NCI-H1694 treated with DMSO at 0.1 percent for 48 hours (cell line): ENCODE measurements around the gene KDR.

Experiments used
- DNase-seq: peaks from one replicate; lab custom pipeline; 2025; lab: John Stamatoyannopoulos, UW

KDR gene

DNA sequence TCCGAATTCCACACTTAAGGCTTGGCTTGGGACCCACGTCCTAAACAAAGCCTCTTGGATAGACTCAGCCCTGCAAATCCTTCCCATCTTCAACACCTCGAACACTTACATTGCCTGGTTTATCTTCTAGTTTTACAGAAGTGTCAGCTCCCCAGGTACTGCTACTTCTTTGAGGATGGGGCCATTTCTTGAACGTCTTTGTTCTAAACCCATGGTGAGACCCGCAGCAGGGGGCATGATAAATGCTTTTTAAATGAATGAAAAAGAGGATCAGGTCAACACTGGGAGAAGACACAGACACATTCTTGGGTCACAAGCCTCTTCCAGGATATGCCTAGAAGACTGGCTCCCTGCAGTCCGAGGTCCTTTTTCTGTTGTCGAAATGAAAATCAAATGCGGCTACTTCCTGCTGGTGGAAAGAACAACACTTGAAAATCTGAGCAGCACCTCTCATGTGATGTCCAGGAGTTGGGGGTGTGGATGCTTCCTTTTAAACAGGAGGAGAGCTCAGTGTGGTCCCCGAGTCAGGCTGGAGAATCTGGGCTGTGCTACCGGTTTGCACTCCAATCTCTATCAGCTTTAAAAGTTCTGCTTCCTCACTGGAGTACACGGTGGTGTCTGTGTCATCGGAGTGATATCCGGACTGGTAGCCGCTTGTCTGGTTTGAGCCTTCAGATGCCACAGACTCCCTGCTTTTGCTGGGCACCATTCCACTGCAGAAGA, 45.8 kb downstream of the KDR start:
- no peak for DNase-seq

- DNase-seq = no peak
These were observed 46.4 kb downstream of the KDR start for GRCh38 chr4:55078987-55079386.

GRCh38 chr4:55077577-55077976, 47.8 kb downstream of the KDR start:
- no peak for DNase-seq

- no peak for DNase-seq
These were observed 49.3 kb downstream of the KDR start for GRCh38 chr4:55075823-55076716.

- DNase-seq = no peak
These were observed 50.0 kb downstream of the KDR start for GRCh38 chr4:55075376-55075775.

DNA sequence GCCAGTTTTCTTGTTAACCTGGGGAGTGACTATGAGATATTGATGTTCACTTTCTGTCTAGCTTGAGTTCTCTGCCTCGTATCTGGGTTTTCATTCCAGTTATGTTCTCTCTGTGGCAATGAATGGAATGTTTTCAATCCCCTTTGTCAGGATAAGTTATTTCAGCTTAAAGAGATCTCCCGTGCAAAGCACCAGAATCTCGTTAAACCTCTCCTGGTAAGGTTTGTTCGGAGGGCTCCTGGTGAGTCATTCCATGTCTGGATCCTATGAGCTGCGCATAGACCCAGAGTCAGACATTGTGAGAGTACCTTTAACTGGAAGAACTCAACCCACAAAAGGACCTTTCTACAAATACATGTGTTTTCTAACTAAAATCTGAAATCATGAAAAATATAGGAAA, 51.0 kb downstream of the KDR start:
- DNase-seq = no peak

DNA sequence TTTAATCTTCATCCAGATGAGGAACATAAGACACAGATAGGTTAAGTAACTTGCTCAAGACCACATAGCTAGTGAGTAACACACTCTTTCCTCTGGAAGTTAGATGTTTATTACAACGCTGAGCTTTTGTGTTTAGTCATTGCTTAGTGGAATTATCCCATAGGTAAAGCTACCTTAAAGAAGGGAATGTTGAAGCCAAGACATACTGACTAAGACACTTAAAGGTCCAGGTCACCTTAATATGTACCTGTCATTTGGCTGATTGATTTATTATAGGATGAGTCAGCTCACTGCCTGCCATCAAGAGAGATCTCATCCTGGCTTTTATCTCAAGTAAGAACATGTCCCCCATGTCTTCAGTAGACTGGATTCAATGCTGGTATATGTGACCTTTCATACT, 53.4 kb downstream of the KDR start:
- no peak for DNase-seq

DNA sequence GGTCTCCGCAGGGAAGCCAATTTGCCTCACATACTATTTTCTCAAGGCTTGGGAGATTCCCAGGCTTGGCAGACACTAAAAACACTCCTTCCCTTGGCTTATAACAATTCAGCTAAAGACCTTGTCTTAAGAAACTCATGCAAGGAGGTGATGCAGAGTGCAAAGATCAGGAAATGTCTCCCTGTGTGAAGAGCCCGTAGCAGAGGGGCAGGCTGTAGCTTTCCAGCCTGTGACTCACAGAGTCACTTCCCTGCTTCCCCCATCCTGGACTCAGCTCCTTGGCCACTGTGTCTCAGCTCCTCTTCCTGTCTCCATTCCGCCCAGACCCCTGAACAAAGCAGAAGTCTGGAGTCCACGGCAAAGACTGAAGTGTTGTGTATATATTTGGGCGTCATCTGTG, 56.1 kb downstream of the KDR start:
- no peak for DNase-seq

- no peak for DNase-seq
These were observed 56.9 kb downstream of the KDR start for GRCh38 chr4:55068522-55068921.

GRCh38 chr4:55066018-55066417, 59.4 kb downstream of the KDR start:
- no peak for DNase-seq

GRCh38 chr4:55055529-55055928, 69.9 kb downstream of the KDR start:
- DNase-seq = no peak

DNA sequence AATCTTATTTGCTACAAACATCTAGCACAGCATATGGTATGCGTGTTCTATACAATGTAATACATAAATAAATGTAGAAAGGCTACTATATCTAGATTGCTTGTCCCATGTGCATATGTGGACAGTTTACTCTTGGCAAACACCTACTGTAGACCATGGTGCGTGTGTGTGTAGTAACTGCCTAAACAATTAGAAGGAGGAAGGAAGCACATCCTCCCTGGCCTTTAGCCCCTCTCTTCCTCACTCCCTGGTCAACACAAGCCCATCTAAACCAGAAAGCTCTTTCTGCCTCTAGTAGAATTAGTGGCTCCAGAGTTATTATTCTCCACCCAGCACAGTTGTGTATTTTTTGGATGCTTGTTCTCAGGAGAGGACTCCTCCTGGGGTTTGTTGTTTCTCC, 73.9 kb downstream of the KDR start:
- no peak for DNase-seq

GRCh38 chr4:55050418-55050950, 74.9 kb downstream of the KDR start:
- DNase-seq = no peak

GRCh38 chr4:55038176-55038890, 87.1 kb downstream of the KDR start:
- DNase-seq = no peak

DNA sequence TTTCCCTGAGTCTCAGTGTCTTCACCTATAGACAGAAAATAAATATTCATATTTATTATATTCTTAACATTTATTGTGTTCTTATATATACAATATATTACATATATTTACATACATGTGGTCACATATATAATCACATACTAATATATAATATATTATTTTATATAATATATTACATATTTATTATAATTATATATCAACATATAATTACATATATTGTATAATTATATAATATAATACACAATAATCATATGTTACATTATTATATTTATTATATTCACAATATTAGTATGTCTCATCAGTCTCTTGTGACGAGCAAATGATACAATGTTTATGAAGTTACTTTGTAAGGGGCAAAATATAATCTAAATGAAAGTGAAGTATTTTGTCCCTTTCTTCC, 87.7 kb downstream of the KDR start:
- DNase-seq = no peak

- no peak for DNase-seq
These were observed 89.0 kb downstream of the KDR start for GRCh38 chr4:55036405-55036804.

DNA sequence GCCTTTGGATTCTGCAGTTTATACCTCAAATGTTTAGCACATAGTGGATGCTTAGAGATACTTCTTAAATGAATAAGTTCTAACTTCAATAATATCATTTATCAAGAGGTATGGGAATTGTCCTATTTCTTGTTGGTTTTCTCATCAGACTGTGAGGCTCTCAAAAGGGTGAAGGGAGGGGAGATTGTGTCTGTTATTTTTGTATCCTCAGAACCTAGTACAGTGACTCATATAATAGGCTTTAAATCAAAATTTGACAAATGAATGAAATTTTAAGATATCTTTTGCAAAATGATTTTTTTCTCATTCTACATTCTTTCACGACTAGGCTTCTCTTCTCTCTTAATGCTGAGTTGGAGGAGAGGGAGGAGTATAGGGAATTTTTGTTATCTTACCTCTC, 89.5 kb downstream of the KDR start:
- DNase-seq = no peak

GRCh38 chr4:55033296-55033695, 92.1 kb downstream of the KDR start:
- no peak for DNase-seq

GRCh38 chr4:55032788-55033187, 92.6 kb downstream of the KDR start:
- no peak for DNase-seq

DNA sequence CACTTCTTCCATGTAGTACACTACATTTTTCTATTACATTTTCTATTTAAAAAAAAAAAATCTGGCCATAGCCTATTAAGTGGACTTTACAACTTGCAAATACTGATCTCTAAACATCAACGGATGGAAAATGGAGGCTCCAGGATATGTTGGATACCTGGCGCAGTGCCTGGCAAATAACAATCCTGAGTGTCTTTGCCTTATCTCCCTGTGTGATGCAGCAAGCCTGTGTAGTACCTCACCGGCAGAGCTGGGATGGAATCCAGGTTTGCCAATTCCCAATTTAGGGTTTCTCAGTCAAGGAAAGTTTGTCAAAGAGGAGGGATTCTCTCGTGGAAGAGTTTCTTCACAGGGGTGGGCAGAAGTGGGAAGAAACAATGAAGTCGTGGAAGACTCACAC, 93.2 kb downstream of the KDR start:
- no peak for DNase-seq

GRCh38 chr4:55031158-55031557, 94.2 kb downstream of the KDR start:
- DNase-seq = no peak

- DNase-seq = no peak
These were observed 94.8 kb downstream of the KDR start for GRCh38 chr4:55030589-55030988.
